GM12873 (cell line): ENCODE measurements around the gene SFRP5.

ENCODE experiments used
- CTCF ChIP-seq: IDR thresholded peaks from 2 replicates; pipeline ENCODE4 v1.5.1; 2012; ENCODE audit warnings: low read depth, mild to moderate bottlenecking, moderate library complexity, low read length, control low read depth; ENCODE audit not compliant: insufficient read depth; ENCODE audit errors: missing control alignments

Gene SFRP5

GRCh38 chr10:97740613-97741012 is 31.2 kb downstream of the SFRP5 start:
- TF ChIP-seq CTCF = no peak

- TF ChIP-seq CTCF = no peak
These were observed 33.2 kb downstream of the SFRP5 start for GRCh38 chr10:97738616-97739015.

- TF ChIP-seq CTCF = no peak
These were observed 34.0 kb downstream of the SFRP5 start for GRCh38 chr10:97737770-97738265.

- no peak for TF ChIP-seq CTCF
These were observed 34.7 kb downstream of the SFRP5 start, which contains the start of gene ZFYVE27 for GRCh38 chr10:97736902-97737769. Gene ZFYVE27, plus strand, starts transcription at chr10:97737128. Its CDS starts 1,350 bp downstream, at chr10:97738478.

- TF ChIP-seq CTCF = no peak
These were observed 35.3 kb downstream of the SFRP5 start for GRCh38 chr10:97736403-97736901.

- TF ChIP-seq CTCF = no peak
These were observed 37.8 kb downstream of the SFRP5 start for GRCh38 chr10:97734021-97734420.

GRCh38 chr10:97733256-97733655 is 38.5 kb downstream of the SFRP5 start:
- TF ChIP-seq CTCF = no peak
